WTC11 (cell line): ENCODE measurements around the gene SCD5. TPM values are rescaled to one million over a fixed set of nuclear protein-coding genes. Genes with fewer than 3 reads are reported as not detected.

Experiments used
- ATAC-seq: fragments of 200-7000 bp; cut with Tn5 transposase; 2 replicates; pipeline ENCODE4 v1.10.0; 2021; ENCODE audit warnings: mild to moderate bottlenecking, moderate library complexity
- CTCF ChIA-PET: fragments of 300-600 bp; sonication (Branson Sonifier 250); formaldehyde crosslinking; loops from one replicate; lab custom pipeline; 2021; ENCODE audit warnings: antibody characterized with exemption; lab: Charles Lee
- POLR2A ChIA-PET: fragments of 350-600 bp; sonication (Branson Sonifier 250); formaldehyde crosslinking; loops from one replicate; lab custom pipeline; 2021; ENCODE audit warnings: antibody characterized with exemption; lab: Charles Lee
- DNase-seq: peaks from one replicate; pipeline ENCODE4 v3.0.0; 2021; ENCODE audit warnings: low spot score
- H3K27ac Mint-ChIP-seq: 2 replicates; pipeline ENCODE4 v1.8.0; 2021; ENCODE audit warnings: mixed read lengths
- H3K27me3 Mint-ChIP-seq: 2 replicates; pipeline ENCODE4 v1.8.0; 2021; ENCODE audit warnings: low read depth, mild to moderate bottlenecking, moderate library complexity, mixed read lengths
- H3K36me3 Mint-ChIP-seq: 2 replicates; pipeline ENCODE4 v1.8.0; 2021; ENCODE audit warnings: mixed read lengths
- H3K4me1 Mint-ChIP-seq: 2 replicates; pipeline ENCODE4 v1.8.0; 2022; ENCODE audit warnings: mixed read lengths
- H3K4me3 Mint-ChIP-seq: 2 replicates; pipeline ENCODE4 v1.8.0; 2021; ENCODE audit warnings: mild to moderate bottlenecking, moderate library complexity, mixed read lengths
- H3K9me3 Mint-ChIP-seq: 2 replicates; pipeline ENCODE4 v1.8.0; 2021; ENCODE audit warnings: mixed read lengths
- AFF4 ChIP-seq: sonication (generic); formaldehyde crosslinking; IDR thresholded peaks from 2 replicates; pipeline ENCODE4 v1.8.1; 2023; ENCODE audit warnings: mild to moderate bottlenecking, missing genetic modification reagents, borderline replicate concordance
- ATF1 ChIP-seq: sonication (generic); formaldehyde crosslinking; IDR thresholded peaks from 2 replicates; pipeline ENCODE4 v1.8.1; 2023; ENCODE audit warnings: mild to moderate bottlenecking, moderate library complexity, missing genetic modification reagents
- CREM ChIP-seq: sonication (generic); formaldehyde crosslinking; IDR thresholded peaks from 2 replicates; pipeline ENCODE4 v1.8.1; 2022; ENCODE audit warnings: mild to moderate bottlenecking, missing genetic modification reagents, moderate library complexity
- E2F4 ChIP-seq: sonication (generic); formaldehyde crosslinking; IDR thresholded peaks from 2 replicates; pipeline ENCODE4 v1.8.1; 2022; ENCODE audit warnings: low read depth, mild to moderate bottlenecking, moderate library complexity, missing genetic modification reagents, borderline replicate concordance
- E2F5 ChIP-seq: sonication (generic); formaldehyde crosslinking; IDR thresholded peaks from 2 replicates; pipeline ENCODE4 v1.8.1; 2022; ENCODE audit warnings: mild to moderate bottlenecking, moderate library complexity, missing genetic modification reagents
- ELF4 ChIP-seq: sonication (generic); formaldehyde crosslinking; IDR thresholded peaks from 2 replicates; pipeline ENCODE4 v1.8.1; 2022; ENCODE audit warnings: low read depth, mild to moderate bottlenecking, moderate library complexity, missing genetic modification reagents
- EMX1 ChIP-seq: fragments of 250-450 bp; sonication (Bioruptor Pico); IDR thresholded peaks from 2 replicates; pipeline ENCODE4 v1.8.0; 2021; ENCODE audit warnings: mild to moderate bottlenecking
- ETV6 ChIP-seq: sonication (generic); formaldehyde crosslinking; IDR thresholded peaks from 2 replicates; pipeline ENCODE4 v1.8.1; 2022; ENCODE audit warnings: mild to moderate bottlenecking, missing genetic modification reagents
- GRHL2 ChIP-seq: fragments of 250-450 bp; sonication (Bioruptor Pico); IDR thresholded peaks from 2 replicates; pipeline ENCODE4 v1.8.0; 2022; ENCODE audit warnings: mild to moderate bottlenecking, moderate library complexity; ENCODE audit not compliant: insufficient replicate concordance, severe bottlenecking
- IRF2 ChIP-seq: sonication (generic); formaldehyde crosslinking; IDR thresholded peaks from 2 replicates; pipeline ENCODE4 v1.8.0; 2022; ENCODE audit warnings: low read depth, missing genetic modification reagents, borderline replicate concordance
- NFE2L1 ChIP-seq: sonication (generic); formaldehyde crosslinking; IDR thresholded peaks from 2 replicates; pipeline ENCODE4 v1.8.1; 2023; ENCODE audit warnings: missing genetic modification reagents
- NFYB ChIP-seq: sonication (generic); formaldehyde crosslinking; conservative IDR thresholded peaks from 2 replicates; pipeline ENCODE4 v1.8.0; 2022; ENCODE audit warnings: low read depth, missing genetic modification reagents
- NR2C2 ChIP-seq: sonication (generic); formaldehyde crosslinking; IDR thresholded peaks from 2 replicates; pipeline ENCODE4 v1.8.0; 2022; ENCODE audit warnings: mild to moderate bottlenecking, missing genetic modification reagents
- RELA ChIP-seq: sonication (generic); formaldehyde crosslinking; IDR thresholded peaks from 2 replicates; pipeline ENCODE4 v1.8.1; 2022; ENCODE audit warnings: missing genetic modification reagents, mild to moderate bottlenecking, borderline replicate concordance
- SP1 ChIP-seq: sonication (generic); formaldehyde crosslinking; conservative IDR thresholded peaks from 2 replicates; pipeline ENCODE4 v1.8.1; 2022; ENCODE audit warnings: missing genetic modification reagents
- TP53 ChIP-seq: sonication (generic); formaldehyde crosslinking; IDR thresholded peaks from 2 replicates; pipeline ENCODE4 v1.8.1; 2023; ENCODE audit warnings: mild to moderate bottlenecking, missing genetic modification reagents
- ZNF232 ChIP-seq: sonication (generic); formaldehyde crosslinking; IDR thresholded peaks from 2 replicates; pipeline ENCODE4 v1.8.0; 2022; ENCODE audit warnings: mild to moderate bottlenecking, missing genetic modification reagents
- ZNF263 ChIP-seq: sonication (generic); formaldehyde crosslinking; IDR thresholded peaks from 2 replicates; pipeline ENCODE4 v1.8.1; 2022; ENCODE audit warnings: low read depth, mild to moderate bottlenecking, moderate library complexity, missing genetic modification reagents
- total RNA-seq: library from RNA; stranded (reverse); gene quantifications from 3 replicates; pipeline ENCODE4 v1.2.3, GENCODE V29; 2021
- TF ChIP-seq, protein P1 (sequence below): fragments of 200-600 bp; IDR thresholded peaks from 2 replicates; pipeline ENCODE4 v1.8.0; 2022; ENCODE audit warnings: antibody characterized with exemption
- TF ChIP-seq, protein P2 (sequence below): sonication (generic); formaldehyde crosslinking; IDR thresholded peaks from 2 replicates; pipeline ENCODE4 v1.8.1; 2023; ENCODE audit warnings: mild to moderate bottlenecking, missing genetic modification reagents, moderate library complexity

SCD5 gene
- total RNA-seq, 1 experiment from 2014 or later, result 6.3 TPM

- ChIA-PET POLR2A (interaction anchor here (0.8 kb wide), 1 partner anchor 70 kb away, joined by 3 read pairs; no protein-coding TSS in a partner anchor), CTCF (no interaction called here)
- ATAC-seq (no peak), DNase-seq (no peak)
- peaks cover 28% of the 10 kb centered on the region for H3K4me1 Mint-ChIP-seq
- TF ChIP-seq ZNF232 (no peak), ZNF263 (no peak), E2F4 (CRISPR knock-in tag) (no peak), E2F5 (no peak), NFE2L1 (CRISPR knock-in tag) (no peak), ETV6 (CRISPR knock-in tag) (no peak), RELA (CRISPR knock-in tag) (no peak), IRF2 (CRISPR knock-in tag) (no peak)
- TF ChIP-seq, protein P1, sequence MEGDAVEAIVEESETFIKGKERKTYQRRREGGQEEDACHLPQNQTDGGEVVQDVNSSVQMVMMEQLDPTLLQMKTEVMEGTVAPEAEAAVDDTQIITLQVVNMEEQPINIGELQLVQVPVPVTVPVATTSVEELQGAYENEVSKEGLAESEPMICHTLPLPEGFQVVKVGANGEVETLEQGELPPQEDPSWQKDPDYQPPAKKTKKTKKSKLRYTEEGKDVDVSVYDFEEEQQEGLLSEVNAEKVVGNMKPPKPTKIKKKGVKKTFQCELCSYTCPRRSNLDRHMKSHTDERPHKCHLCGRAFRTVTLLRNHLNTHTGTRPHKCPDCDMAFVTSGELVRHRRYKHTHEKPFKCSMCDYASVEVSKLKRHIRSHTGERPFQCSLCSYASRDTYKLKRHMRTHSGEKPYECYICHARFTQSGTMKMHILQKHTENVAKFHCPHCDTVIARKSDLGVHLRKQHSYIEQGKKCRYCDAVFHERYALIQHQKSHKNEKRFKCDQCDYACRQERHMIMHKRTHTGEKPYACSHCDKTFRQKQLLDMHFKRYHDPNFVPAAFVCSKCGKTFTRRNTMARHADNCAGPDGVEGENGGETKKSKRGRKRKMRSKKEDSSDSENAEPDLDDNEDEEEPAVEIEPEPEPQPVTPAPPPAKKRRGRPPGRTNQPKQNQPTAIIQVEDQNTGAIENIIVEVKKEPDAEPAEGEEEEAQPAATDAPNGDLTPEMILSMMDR, result no peak
- TF ChIP-seq, protein P2, sequence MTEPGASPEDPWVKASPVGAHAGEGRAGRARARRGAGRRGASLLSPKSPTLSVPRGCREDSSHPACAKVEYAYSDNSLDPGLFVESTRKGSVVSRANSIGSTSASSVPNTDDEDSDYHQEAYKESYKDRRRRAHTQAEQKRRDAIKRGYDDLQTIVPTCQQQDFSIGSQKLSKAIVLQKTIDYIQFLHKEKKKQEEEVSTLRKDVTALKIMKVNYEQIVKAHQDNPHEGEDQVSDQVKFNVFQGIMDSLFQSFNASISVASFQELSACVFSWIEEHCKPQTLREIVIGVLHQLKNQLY (CRISPR knock-in tag), result no peak
- H3K27ac Mint-ChIP-seq, result no peak overlapping the region
- no peaks in the 10 kb centered on the region for H3K36me3 Mint-ChIP-seq
- no peak overlapping the region for H3K4me3 Mint-ChIP-seq
- no peaks in the 10 kb centered on the region; the same call in 1 of the 2 replicates for H3K27me3 Mint-ChIP-seq
- H3K9me3 Mint-ChIP-seq, result no peaks in the 10 kb centered on the region
Measured at GRCh38 chr4:82696117-82696860, 102.3 kb downstream of the SCD5 start.

DNA sequence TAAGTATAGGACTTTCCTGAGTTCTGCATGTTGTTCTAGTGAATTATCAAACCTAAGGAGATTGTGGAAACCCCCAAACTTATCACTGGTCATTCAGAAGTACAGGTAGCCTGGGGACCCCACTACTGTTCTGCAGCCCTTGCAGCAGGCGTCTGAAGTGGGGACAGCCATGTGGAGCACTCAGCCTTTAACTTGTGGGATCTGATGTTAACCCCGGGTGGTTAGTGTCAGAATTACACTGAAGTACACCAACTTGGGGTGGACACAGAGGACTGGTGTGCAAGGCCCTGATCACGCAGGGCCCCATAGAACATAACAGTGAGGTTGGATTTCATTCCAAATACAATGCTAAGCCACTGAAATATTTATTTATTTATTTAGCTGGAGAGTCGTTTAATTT, 103.7 kb downstream of the SCD5 start:
- Mint-ChIP-seq H3K36me3 (no peaks in the 10 kb centered on the region), H3K4me3 (no peak overlapping the region), H3K9me3 (no peaks in the 10 kb centered on the region), H3K27me3 (no peaks in the 10 kb centered on the region; the same call in 1 of the 2 replicates), H3K27ac (no peak overlapping the region), H3K4me1 (peaks cover 28% of the 10 kb centered on the region)
- TF ChIP-seq GRHL2 (CRISPR knock-in tag), result no peak
- TF ChIP-seq TP53, result no peak
- TF ChIP-seq CREM (CRISPR knock-in tag), result no peak
- TF ChIP-seq ATF1 (CRISPR knock-in tag), result no peak
- no peak for TF ChIP-seq ZNF232
- TF ChIP-seq AFF4 (CRISPR knock-in tag), result no peak
- no peak for TF ChIP-seq SP1 (CRISPR knock-in tag)
- TF ChIP-seq, protein P1, result no peak
- TF ChIP-seq IRF2 (CRISPR knock-in tag), result no peak
- no peak for TF ChIP-seq EMX1
- TF ChIP-seq NR2C2 (CRISPR knock-in tag), result no peak
- no peak for TF ChIP-seq ELF4 (CRISPR knock-in tag)
- no peak for TF ChIP-seq NFYB (CRISPR knock-in tag)
- DNase-seq (no peak), ATAC-seq (no peak; the same call in 1 of the 2 replicates)
- ChIA-PET CTCF (interaction anchor here (0.7 to 1.0 kb wide), 2 partner anchors 9 to 44 kb away, joined by 3 to 4 read pairs; no protein-coding TSS in a partner anchor), POLR2A (no interaction called here)
